OCI-LY7 (cell line): ENCODE results near the gene GABRR2. TPM values are rescaled to one million over a fixed set of nuclear protein-coding genes. Genes with fewer than 3 reads are reported as not detected.

ENCODE experiments used
- BruUV-seq: library from RNA; stranded (reverse); fragments of 400-500 nt; replicated peaks from 2 replicates; lab custom pipeline; 2021; lab: Mats Ljungman, UMichigan
- CTCF ChIA-PET: fragments of 300-600 bp; sonication (Branson Sonifier 250); formaldehyde crosslinking; loops from one replicate; lab custom pipeline; 2022; ENCODE audit warnings: antibody characterized with exemption; ENCODE audit not compliant: unreplicated experiment; lab: Charles Lee
- POLR2A ChIA-PET: fragments of 300-600 bp; sonication (Branson Sonifier 250); formaldehyde crosslinking; loops from one replicate; lab custom pipeline; 2022; ENCODE audit warnings: antibody characterized with exemption; lab: Charles Lee
- DNase-seq: peaks from one replicate; pipeline ENCODE4 v3.0.0-alpha.2; 2015; ENCODE audit warnings: low spot score
- H2AFZ ChIP-seq: fragments of 200-600 bp; sonication (generic), shearing (Covaris generic); 2 replicates; pipeline ENCODE4 v1.6.1; 2014; ENCODE audit warnings: mild to moderate bottlenecking, antibody characterized with exemption, low read length, moderate library complexity
- H3K27ac ChIP-seq: fragments of 200-600 bp; sonication (generic); 2 replicates; pipeline ENCODE4 v1.5.1; 2014; ENCODE audit warnings: mixed run types, low read depth, mild to moderate bottlenecking, moderate library complexity, low read length, inconsistent platforms; ENCODE audit not compliant: poor library complexity, severe bottlenecking
- H3K36me3 ChIP-seq: fragments of 200-600 bp; sonication (generic); 2 replicates; pipeline ENCODE4 v1.6.1; 2014; ENCODE audit warnings: mild to moderate bottlenecking, antibody characterized with exemption, low read length, moderate library complexity, mixed read lengths; ENCODE audit not compliant: insufficient read depth
- H3K4me1 ChIP-seq: fragments of 200-600 bp; sonication (generic); 2 replicates; pipeline ENCODE4 v1.5.1; 2014; ENCODE audit warnings: mild to moderate bottlenecking, low read length; ENCODE audit not compliant: insufficient read depth, poor library complexity, severe bottlenecking
- H3K4me2 ChIP-seq: fragments of 200-600 bp; sonication (generic); 2 replicates; pipeline ENCODE4 v1.6.1; 2014; ENCODE audit warnings: mild to moderate bottlenecking, low read length
- H3K4me3 ChIP-seq: fragments of 200-600 bp; sonication (generic); 2 replicates; pipeline ENCODE4 v1.5.1; 2014; ENCODE audit warnings: mild to moderate bottlenecking, low read depth, low read length; ENCODE audit not compliant: poor library complexity, severe bottlenecking
- H3K79me2 ChIP-seq: fragments of 200-600 bp; sonication (generic); 2 replicates; pipeline ENCODE4 v1.6.1; 2016; ENCODE audit warnings: low read depth, mild to moderate bottlenecking, low read length, moderate library complexity, mixed read lengths; ENCODE audit not compliant: insufficient read depth
- H3K9me2 ChIP-seq: fragments of 200-600 bp; sonication (generic); 2 replicates; pipeline ENCODE4 v1.6.1; 2016; ENCODE audit warnings: mild to moderate bottlenecking, low read length, mixed read lengths; ENCODE audit not compliant: insufficient read depth
- H3K9me3 ChIP-seq: fragments of 200-600 bp; sonication (generic); 2 replicates; pipeline ENCODE4 v1.6.1; 2014; ENCODE audit warnings: mild to moderate bottlenecking, mixed run types, low read length, mixed read lengths
- H4K20me1 ChIP-seq: fragments of 200-600 bp; sonication (generic); 2 replicates; pipeline ENCODE4 v1.6.1; 2014; ENCODE audit warnings: mild to moderate bottlenecking, antibody characterized with exemption, low read length, moderate library complexity, mixed read lengths; ENCODE audit not compliant: insufficient read depth
- CTCF ChIP-seq: fragments of 200-600 bp; sonication (generic); conservative IDR thresholded peaks from 2 replicates; pipeline ENCODE4 v1.5.1; 2014; ENCODE audit warnings: mild to moderate bottlenecking, antibody characterized with exemption, low read length, moderate library complexity, mixed read lengths
- EZH2phosphoT487 ChIP-seq: fragments of 200-600 bp; sonication (generic); IDR thresholded peaks from 2 replicates; pipeline ENCODE4 v1.6.1; 2018; ENCODE audit warnings: low read depth, borderline replicate concordance, mild to moderate bottlenecking, mixed run types, antibody characterized with exemption, low read length, moderate library complexity, mixed read lengths
- intact Hi-C: fragments of 100-400 bp; cut with micrococcal nuclease; formaldehyde crosslinking; loops from one replicate; pipeline ENCODE4 v1.10.0; 2022; ENCODE audit not compliant: unreplicated experiment
- total RNA-seq, 2 experiments: library from RNA; depleted of rRNA in 1 of 2; stranded (reverse); fragments of >200 nt in 1 of 2; shearing (Covaris generic) in 1 of 2; gene quantifications; 2 replicates each; pipeline ENCODE4 v1.2.3, GENCODE V29; 2014 to 2022

Gene GABRR2
- total RNA-seq, 2 experiments from 2014 or later, result 5.2 to 7.0 TPM

DNA sequence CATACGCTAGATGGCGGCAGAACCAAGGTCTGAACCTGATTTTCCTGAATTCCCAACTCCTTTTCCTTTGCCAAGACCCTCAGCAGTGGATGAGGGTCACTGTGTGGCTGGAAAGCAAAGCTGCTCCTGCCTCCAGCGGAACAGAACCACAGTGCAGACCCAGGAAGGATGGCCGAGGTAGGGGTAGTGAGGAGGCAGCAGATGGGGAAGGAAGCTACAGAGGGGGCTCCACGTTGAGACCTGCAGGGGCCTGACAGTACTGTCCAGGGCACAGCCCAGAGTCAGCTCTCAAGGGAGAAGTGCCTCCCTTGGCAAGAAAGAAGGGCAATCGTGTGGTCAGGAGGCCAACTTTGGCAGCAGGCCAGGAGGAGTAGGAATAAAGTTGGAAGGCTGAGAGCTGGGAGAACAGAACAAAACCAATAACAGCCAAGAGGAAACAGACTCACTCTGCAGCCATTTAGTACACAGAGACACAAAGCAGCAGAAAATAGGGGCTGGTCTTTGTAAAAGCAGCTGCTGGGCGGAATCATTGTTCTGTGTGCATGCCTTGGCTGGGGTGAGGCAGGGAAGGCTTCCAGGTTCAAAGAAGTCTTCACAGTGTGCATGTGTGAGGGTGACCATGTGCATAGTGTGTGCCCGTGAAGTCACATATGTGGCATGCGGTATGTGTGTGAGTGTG lies 3.1 kb downstream of the GABRR2 start:
- CTCF ChIA-PET, result interaction anchor here (0.6 to 1.3 kb wide), 6 partner anchors 11 to 563 kb away, joined by 3 to 4 read pairs (median 3); no protein-coding TSS in a partner anchor
- peak overlapping the region; percentile 33 for H3K4me2 ChIP-seq
- no TSS peak for BruUV-seq

GRCh38 chr6:89311530-89311852 lies 3.6 kb downstream of the GABRR2 start:
- intact Hi-C loops, result loop anchor here (5.0 kb wide), 1 partner anchor 56 kb away; no protein-coding TSS in a partner anchor
- Histone ChIP-seq H2AFZ (no peak overlapping the region), H3K27ac (no peak overlapping the region), H3K9me2 (no peaks in the 10 kb centered on the region), H4K20me1 (no peaks in the 10 kb centered on the region), H3K36me3 (peaks cover 26% of the 10 kb centered on the region), H3K79me2 (no peaks in the 10 kb centered on the region), H3K4me2 (peak overlapping the region; percentile 33), H3K4me1 (peaks cover 22% of the 10 kb centered on the region), H3K9me3 (no peaks in the 10 kb centered on the region), H3K4me3 (no peak overlapping the region)
- no TSS peak for BruUV-seq
- TF ChIP-seq EZH2phosphoT487 (no peak), CTCF (no peak)
- no peak for DNase-seq
- ChIA-PET POLR2A (interaction anchor here (0.9 kb wide), 1 partner anchor 76 kb away, joined by 3 read pairs; no protein-coding TSS in a partner anchor), CTCF (interaction anchor here (0.8 to 1.3 kb wide), 3 partner anchors 11 to 58 kb away, joined by 3 to 4 read pairs (median 4); no protein-coding TSS in a partner anchor)

More for the DNA sequence above, 3.1 kb downstream of the GABRR2 start:
- POLR2A ChIA-PET, result interaction anchor here (0.6 kb wide), 2 partner anchors 8 to 147 kb away, joined by 3 to 4 read pairs; no protein-coding TSS in a partner anchor
- Histone ChIP-seq H3K4me1 (peaks cover 22% of the 10 kb centered on the region), H3K79me2 (no peaks in the 10 kb centered on the region; the same call in 1 of the 2 replicates), H3K9me3 (no peaks in the 10 kb centered on the region), H3K4me3 (no peak overlapping the region), H4K20me1 (no peaks in the 10 kb centered on the region), H3K27ac (peak overlapping the region; percentile 35), H3K9me2 (no peaks in the 10 kb centered on the region), H2AFZ (peak overlapping the region; percentile 35; the same call in 1 of the 2 replicates), H3K36me3 (peaks cover 31% of the 10 kb centered on the region)
- DNase-seq, result peak; percentile 29
- TF ChIP-seq CTCF (peak; percentile 78), EZH2phosphoT487 (no peak)
- intact Hi-C loops, result loop anchor here (5.0 kb wide), 1 partner anchor 55 kb away; no protein-coding TSS in a partner anchor
